NT2/D1 (cell line): ENCODE results near the gene GOLGA8B.

Experiments
- DNase-seq: peaks from one replicate; pipeline ENCODE4 v3.0.0-alpha.2; 2011; ENCODE audit warnings: low read depth, low spot score
- H3K27me3 ChIP-seq: 2 replicates; pipeline ENCODE4 v1.6.0; 2011; ENCODE audit warnings: mild to moderate bottlenecking; ENCODE audit not compliant: insufficient read length, insufficient read depth
- H3K36me3 ChIP-seq: 2 replicates; pipeline ENCODE4 v1.6.1; 2011; ENCODE audit warnings: mild to moderate bottlenecking, low read length, mixed read lengths; ENCODE audit not compliant: insufficient read depth, insufficient read length
- H3K4me1 ChIP-seq: 2 replicates; pipeline ENCODE4 v1.5.1; 2011; ENCODE audit not compliant: insufficient read depth, insufficient read length
- H3K4me3 ChIP-seq: 2 replicates; pipeline ENCODE4 v1.5.1; 2011; ENCODE audit warnings: low read depth; ENCODE audit not compliant: insufficient read length
- H3K9ac ChIP-seq: 2 replicates; pipeline ENCODE4 v1.6.0; 2011; ENCODE audit warnings: low read depth; ENCODE audit not compliant: insufficient read length
- H3K9me3 ChIP-seq: 2 replicates; pipeline ENCODE4 v1.5.1; 2011; ENCODE audit warnings: mild to moderate bottlenecking, low read length; ENCODE audit not compliant: insufficient read depth
- SUZ12 ChIP-seq: IDR thresholded peaks from 2 replicates; pipeline ENCODE4 v1.6.1; 2011; ENCODE audit not compliant: insufficient read length, insufficient read depth; ENCODE audit errors: extremely low read depth
- YY1 ChIP-seq: IDR thresholded peaks from 2 replicates; pipeline ENCODE4 v1.6.1; 2011; ENCODE audit not compliant: insufficient read length, insufficient read depth
- ZNF274 ChIP-seq: IDR thresholded peaks from 2 replicates; pipeline ENCODE4 v1.6.1; 2011; ENCODE audit warnings: mild to moderate bottlenecking, low read depth, low read length

The GOLGA8B gene

DNA sequence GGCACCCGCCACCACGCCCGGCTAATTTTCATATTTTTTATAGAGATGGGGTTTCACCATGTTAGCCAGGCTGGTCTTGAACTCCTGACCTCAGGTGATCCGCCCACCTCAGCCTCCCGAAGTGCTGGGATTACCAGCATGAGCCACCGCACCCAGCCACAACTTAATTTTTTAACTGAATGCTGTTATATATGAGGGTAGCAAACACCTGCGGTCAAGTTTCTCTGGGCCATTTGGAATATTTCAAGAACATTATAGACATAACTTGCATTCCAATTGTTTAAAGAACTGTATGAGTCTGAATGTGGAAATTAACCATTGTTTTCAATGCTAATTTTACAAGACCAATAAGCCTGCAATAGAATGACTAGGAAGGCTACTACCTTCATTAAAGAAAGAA, 35.7 kb upstream of the GOLGA8B start:
- Histone ChIP-seq H3K9ac (no peak overlapping the region), H3K4me1 (no peaks in the 10 kb centered on the region), H3K9me3 (no peaks in the 10 kb centered on the region), H3K27me3 (no peaks in the 10 kb centered on the region), H3K36me3 (no peaks in the 10 kb centered on the region), H3K4me3 (no peak overlapping the region)
- TF ChIP-seq YY1 (no peak), ZNF274 (no peak), SUZ12 (no peak)
- no peak for DNase-seq

DNA sequence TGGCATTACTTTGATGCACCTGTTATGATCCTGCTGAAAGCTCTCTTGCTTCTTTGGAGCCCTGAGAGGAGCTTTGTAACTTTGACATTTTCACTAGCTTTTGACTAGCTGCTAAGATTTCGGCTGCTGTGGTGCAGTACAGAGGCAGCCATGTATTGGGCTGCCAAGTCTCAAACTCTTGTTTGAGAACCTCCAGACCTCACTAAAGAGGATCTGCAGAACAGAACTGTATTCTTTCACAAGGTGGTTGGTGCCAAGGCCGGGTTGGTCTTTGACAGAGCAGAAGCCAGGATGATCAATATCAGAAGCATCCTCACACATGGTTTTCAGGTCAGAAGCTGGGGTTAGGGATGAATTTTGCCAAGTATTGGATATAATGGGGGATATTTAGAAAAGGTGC, 34.6 kb upstream of the GOLGA8B start:
- no peaks in the 10 kb centered on the region for H3K36me3 ChIP-seq
- no peaks in the 10 kb centered on the region for H3K4me1 ChIP-seq
- H3K9ac ChIP-seq: no peak overlapping the region
- TF ChIP-seq SUZ12: no peak
- no peak for TF ChIP-seq ZNF274
- no peak for TF ChIP-seq YY1
- no peaks in the 10 kb centered on the region for H3K9me3 ChIP-seq
- no peaks in the 10 kb centered on the region for H3K27me3 ChIP-seq
- H3K4me3 ChIP-seq: no peak overlapping the region
- DNase-seq: no peak

DNA sequence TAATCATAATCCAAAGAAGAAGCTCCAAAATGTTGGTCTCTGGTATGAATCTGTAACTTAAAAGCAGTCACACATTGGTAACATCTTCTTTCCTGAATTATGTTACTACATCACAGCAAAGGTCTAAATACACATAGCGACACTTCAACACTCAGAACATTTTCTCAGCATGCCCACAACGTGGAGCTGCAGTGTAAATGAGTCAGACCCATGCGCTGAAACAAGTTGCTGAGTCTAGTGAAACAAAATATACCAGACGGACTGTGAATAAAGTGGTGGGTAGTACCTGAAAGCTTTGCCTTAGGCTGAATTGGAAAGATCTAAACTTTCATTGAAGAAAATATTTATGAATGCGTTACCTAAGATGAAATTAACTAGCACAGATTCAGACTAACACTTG, 33.2 kb upstream of the GOLGA8B start:
- H3K36me3 ChIP-seq: no peaks in the 10 kb centered on the region
- H3K27me3 ChIP-seq: no peaks in the 10 kb centered on the region
- H3K9me3 ChIP-seq: no peaks in the 10 kb centered on the region
- H3K4me1 ChIP-seq: no peaks in the 10 kb centered on the region
- no peak for DNase-seq
- no peak overlapping the region for H3K4me3 ChIP-seq
- no peak overlapping the region for H3K9ac ChIP-seq
- TF ChIP-seq ZNF274 (no peak), SUZ12 (no peak), YY1 (no peak)

DNA sequence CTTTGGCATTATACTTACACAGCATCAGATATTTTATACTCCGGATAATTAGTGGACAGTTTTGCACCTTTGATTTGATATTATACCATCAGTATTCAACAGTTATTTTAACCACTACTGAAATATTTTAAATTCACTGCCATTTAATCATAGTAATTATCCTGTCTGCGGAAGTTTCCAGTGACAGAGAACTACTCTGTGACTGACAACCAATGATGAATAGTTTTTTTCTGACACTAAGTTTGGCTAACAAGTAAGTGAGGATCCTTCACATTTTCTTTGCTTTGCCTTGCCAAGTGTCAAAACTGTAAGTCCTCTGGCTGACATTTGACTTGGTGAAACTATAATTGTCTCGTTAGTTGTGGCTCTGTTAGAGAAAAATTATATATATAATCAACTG, 30.5 kb upstream of the GOLGA8B start:
- H3K4me1 ChIP-seq: no peaks in the 10 kb centered on the region
- no peak for DNase-seq
- no peak overlapping the region for H3K4me3 ChIP-seq
- TF ChIP-seq ZNF274: no peak
- TF ChIP-seq SUZ12: no peak
- no peak for TF ChIP-seq YY1
- H3K27me3 ChIP-seq: no peaks in the 10 kb centered on the region
- no peaks in the 10 kb centered on the region for H3K9me3 ChIP-seq
- no peaks in the 10 kb centered on the region for H3K36me3 ChIP-seq
- no peak overlapping the region for H3K9ac ChIP-seq

- Histone ChIP-seq H3K9me3 (no peaks in the 10 kb centered on the region), H3K4me1 (no peaks in the 10 kb centered on the region), H3K9ac (no peak overlapping the region), H3K27me3 (no peaks in the 10 kb centered on the region), H3K4me3 (no peak overlapping the region), H3K36me3 (no peaks in the 10 kb centered on the region)
- DNase-seq: no peak
- TF ChIP-seq SUZ12 (no peak), ZNF274 (no peak)
These were observed 29.9 kb upstream of the GOLGA8B start for GRCh38 chr15:34613301-34613700.

DNA sequence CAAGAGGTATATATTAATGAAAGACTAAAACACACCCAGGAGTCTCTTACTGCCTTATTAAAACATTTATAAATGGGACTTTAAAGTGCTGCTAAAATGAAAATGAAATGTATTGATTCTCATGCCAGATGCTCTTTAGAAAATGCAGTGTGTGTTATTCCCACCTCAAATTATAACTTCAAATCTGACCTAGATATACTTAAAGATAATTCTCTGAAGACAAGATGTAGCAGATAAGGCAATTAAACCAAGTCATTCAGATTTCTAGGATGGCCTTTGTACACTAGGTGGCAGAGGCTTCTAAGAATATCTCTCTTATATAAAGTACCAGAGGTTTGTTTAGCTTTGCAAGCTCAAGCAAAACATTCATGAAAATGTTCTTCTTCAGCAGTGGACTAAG, 26.9 kb upstream of the GOLGA8B start:
- Histone ChIP-seq H3K36me3 (no peaks in the 10 kb centered on the region), H3K9me3 (no peaks in the 10 kb centered on the region), H3K9ac (no peak overlapping the region), H3K27me3 (no peaks in the 10 kb centered on the region), H3K4me3 (no peak overlapping the region), H3K4me1 (no peaks in the 10 kb centered on the region)
- TF ChIP-seq SUZ12: no peak
- no peak for TF ChIP-seq ZNF274
- TF ChIP-seq YY1: no peak
- no peak for DNase-seq

GRCh38 chr15:34609102-34610057, 25.9 kb upstream of the GOLGA8B start:
- no peaks in the 10 kb centered on the region for H3K27me3 ChIP-seq
- H3K9ac ChIP-seq: no peak overlapping the region
- no peaks in the 10 kb centered on the region for H3K4me1 ChIP-seq
- TF ChIP-seq ZNF274: no peak
- TF ChIP-seq SUZ12: no peak
- no peak for TF ChIP-seq YY1
- no peak overlapping the region for H3K4me3 ChIP-seq
- H3K36me3 ChIP-seq: no peaks in the 10 kb centered on the region
- no peaks in the 10 kb centered on the region for H3K9me3 ChIP-seq
- no peak for DNase-seq
